T-helper 9 cell (primary cell): ENCODE data around the gene UBTD1.
"Not testable (repeated sequence)": the region's sequence is repeated elsewhere in the genome, so short reads cannot be mapped to it uniquely, and the experiment has no call there.

Source experiments
- DNase-seq: peaks from one replicate; pipeline ENCODE4 v3.0.0-alpha.2; 2020
- total RNA-seq, 2 donors: gene quantifications; one replicate each; lab custom pipeline; 2026; lab: John Stamatoyannopoulos, UW

Gene UBTD1, protein sequence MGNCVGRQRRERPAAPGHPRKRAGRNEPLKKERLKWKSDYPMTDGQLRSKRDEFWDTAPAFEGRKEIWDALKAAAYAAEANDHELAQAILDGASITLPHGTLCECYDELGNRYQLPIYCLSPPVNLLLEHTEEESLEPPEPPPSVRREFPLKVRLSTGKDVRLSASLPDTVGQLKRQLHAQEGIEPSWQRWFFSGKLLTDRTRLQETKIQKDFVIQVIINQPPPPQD
- 1.2 to 2.9 reads per million in 2 donors for total RNA-seq

DNA sequence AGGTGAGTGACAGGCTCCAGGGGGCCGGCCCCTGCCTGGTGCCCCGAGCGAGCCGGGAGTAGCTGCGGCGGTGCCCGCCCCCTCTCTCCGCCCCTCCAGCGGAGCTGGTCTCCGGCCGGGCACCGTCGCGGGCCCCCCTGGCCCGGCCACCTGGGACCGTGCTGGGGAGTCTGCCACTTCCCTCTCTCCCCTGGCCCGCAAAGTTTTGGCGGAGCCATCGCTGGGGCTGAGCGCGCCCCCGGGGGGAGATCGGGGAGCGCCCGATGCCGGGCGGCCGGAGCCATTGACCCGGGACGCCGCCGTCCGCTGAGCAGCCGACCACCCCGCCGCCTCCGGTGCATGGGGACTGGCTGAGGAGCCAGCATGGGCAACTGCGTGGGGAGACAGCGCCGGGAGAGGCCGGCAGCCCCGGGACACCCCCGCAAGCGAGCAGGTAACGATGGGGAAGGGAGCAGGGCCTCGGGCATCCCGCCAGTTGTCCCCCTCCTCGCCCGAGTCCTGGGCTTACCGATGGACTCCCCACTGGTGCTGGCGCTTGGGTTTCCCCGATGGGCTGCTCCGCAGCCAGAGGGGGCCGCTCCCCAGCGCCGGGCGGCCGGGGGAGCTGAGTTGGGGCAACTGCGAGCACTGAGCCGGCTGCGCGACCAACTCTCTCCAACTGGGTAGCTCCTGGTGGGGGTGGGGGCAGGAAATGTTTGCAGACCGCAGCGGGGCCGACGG lies at the start of gene UBTD1:
TSS of gene UBTD1 (plus strand) at position 84 of the 720 bp plus-strand sequence. CDS start at position 364, 280 bp downstream.
- peak; percentile 22 for DNase-seq

DNA sequence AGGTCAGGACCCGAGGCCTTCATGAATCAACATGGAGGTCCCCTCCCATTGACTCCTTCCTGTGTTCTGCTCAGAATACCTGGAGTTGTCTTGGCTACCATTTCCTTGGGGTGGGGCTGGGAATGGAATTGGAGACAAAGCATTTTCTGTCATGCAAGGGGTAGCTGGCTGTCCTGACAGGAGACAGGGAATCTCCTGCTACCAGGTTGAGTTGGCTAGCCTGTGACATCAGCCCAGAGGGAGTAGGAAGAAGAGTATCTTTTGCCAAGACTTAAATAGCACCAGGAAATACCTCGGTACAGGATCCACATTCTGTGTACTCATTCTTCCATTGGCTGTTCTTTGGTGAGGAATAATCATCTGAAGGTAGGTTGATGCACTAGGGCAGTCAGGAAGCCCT lies 47.9 kb upstream of the UBTD1 start:
- no peak for DNase-seq

DNA sequence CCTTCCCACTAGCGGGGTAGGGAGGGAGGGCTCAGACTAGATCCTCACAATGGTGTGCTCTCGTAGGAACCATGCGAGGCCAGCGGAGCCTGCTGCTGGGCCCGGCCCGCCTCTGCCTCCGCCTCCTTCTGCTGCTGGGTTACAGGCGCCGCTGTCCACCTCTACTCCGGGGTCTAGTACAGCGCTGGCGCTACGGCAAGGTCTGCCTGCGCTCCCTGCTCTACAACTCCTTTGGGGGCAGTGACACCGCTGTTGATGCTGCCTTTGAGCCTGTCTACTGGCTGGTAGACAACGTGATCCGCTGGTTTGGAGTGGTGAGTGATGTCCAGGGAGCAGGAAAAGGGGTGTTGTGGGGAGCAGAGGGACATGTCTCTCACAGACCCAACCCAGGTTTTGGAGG lies 47.1 kb upstream of the UBTD1 start:
- DNase-seq, result no peak

DNA sequence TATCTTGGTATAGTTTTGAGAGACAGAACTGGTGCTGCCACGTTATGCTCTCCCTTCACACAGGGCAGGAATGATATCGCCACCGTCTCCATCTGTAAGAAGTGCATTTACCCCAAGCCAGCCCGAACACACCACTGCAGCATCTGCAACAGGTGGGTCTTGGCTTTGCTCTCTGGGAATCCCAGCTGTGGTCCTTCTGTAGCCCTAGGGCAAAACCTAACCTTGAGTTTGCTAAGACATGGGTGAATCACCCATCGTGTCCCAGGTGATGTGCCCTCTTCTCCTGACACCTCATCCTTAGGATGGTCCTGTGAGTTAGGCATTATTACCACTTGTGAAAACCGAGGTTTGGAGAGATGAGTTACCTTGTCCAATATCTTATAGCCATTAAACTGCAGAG lies 46.4 kb upstream of the UBTD1 start:
- DNase-seq, result no peak

- DNase-seq, result no peak
These were observed 44.2 kb upstream of the UBTD1 start for GRCh38 chr10:97454330-97455036.

- DNase-seq, result no peak
These were observed 42.6 kb upstream of the UBTD1 start for GRCh38 chr10:97456034-97456685.

DNA sequence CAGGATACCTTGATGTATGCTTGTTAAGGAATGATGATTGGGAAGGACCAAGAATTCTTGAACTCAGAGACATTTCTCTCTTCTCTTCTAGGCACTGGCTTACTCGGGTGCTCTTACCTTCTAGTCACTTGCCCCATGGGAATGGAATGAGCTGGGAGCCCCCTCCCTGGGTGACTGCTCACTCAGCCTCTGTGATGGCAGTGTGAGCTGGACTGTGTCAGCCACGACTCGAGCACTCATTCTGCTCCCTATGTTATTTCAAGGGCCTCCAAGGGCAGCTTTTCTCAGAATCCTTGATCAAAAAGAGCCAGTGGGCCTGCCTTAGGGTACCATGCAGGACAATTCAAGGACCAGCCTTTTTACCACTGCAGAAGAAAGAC lies 42.0 kb upstream of the UBTD1 start:
- DNase-seq, result no peak

- DNase-seq, result no peak
These were observed 39.6 kb upstream of the UBTD1 start for GRCh38 chr10:97459111-97459510.

- DNase-seq, result no peak
These were observed 38.8 kb upstream of the UBTD1 start for GRCh38 chr10:97459933-97460332.

DNA sequence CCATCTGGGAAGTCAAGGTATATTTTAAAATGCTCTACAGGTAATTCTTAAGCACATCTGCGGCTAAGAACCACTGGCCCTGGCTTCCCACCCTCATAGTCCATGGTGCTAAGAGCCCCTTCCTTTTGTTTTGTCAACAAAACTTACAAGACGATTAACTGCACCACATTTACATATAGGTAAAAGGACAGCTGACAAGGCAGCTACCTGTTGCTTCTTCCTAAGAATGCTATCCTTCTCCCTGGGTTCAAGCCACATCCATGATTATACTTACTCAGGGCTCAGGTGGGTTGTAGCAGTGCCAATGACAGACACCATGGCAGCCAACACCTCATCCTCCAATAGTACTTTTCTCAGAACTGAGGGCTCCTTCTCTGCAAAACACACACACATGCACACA lies 36.4 kb upstream of the UBTD1 start:
- no peak for DNase-seq

DNA sequence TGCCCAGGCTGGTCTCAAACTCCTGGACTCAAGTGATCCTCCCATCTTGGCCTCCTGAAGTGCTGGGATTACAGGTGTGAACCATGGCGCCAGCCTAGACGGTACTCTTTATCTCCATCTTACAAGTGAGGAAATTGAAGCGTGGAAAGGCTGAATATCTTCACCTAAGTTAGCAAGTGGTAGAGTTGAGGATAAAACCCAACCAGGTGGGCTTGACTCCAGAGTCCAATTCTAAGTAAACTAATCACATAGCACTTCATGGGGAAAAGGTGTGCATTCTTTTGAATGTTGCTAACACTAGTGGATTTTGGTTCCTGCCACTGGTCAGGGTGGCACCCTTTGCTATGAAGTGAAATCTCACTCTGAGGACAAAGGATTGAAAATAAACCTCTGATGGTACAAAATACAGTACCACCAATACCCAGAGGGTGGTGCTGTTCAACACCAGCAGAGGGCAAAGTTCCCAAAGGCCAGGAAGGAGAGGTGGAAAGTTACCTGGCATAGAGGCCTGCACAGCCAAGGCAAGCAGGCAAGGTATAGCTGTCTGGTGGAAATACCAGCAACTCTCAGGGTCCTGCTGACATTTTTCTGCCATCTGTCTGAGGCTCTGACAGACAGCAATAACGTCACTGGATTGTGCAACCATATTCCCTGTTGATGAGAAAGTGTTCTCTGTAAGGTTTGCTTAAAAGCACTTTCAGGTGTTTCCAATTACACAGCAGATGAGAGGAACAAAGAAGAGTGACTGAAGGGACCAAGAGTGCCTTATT lies 35.2 kb upstream of the UBTD1 start:
- no peak for DNase-seq

- DNase-seq, result no peak
These were observed 34.5 kb upstream of the UBTD1 start for GRCh38 chr10:97464226-97464625.

DNA sequence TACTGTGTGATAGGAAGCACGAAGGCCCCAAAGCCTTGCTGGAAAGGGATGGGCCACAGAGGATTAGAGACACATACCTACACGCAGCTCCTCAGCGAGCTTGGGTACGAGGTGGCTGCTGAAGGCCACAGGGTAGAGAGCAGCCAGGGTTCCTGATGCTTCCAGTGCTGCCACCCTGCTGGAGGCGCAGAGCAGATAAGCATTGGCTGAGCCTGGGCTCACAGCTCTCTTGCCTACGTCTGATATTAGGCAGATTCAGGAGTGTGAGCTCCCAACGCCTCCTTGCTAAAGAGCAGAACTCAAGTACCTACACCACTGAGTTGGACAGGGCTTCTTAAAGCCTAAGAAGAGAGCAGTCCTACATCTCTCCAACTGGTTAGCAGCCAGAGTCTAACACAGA lies 32.7 kb upstream of the UBTD1 start:
- DNase-seq, result no peak

DNA sequence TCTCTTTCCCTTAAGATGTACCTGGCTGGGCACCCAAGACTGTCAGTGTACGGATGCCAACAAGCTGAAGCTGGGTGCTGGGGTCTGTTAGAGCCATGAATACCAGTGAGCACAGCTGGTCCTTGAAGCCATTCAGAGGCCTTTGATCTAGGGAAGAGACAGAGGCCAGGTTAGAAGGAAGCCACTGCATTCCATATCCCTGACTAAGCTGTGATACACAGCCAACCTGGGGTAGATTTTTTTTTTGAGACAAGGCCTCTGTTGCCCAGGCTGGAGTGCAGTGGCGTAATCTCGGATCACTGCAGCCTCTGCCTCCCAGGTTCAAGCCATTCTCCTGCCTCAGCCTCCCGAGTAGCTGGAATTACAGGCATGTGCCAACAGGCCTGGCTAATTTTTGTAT lies 32.0 kb upstream of the UBTD1 start:
- DNase-seq, result no peak

- DNase-seq, result no peak
These were observed 30.6 kb upstream of the UBTD1 start for GRCh38 chr10:97468162-97468561.

- not testable (repeated sequence) for DNase-seq
These were observed 29.9 kb upstream of the UBTD1 start for GRCh38 chr10:97468781-97469180.

GRCh38 chr10:97474918-97475317 lies 23.8 kb upstream of the UBTD1 start:
- no peak for DNase-seq

- no peak for DNase-seq
These were observed 22.7 kb upstream of the UBTD1 start for GRCh38 chr10:97475936-97476594.

- DNase-seq, result not testable (repeated sequence)
These were observed 19.3 kb upstream of the UBTD1 start for GRCh38 chr10:97479410-97479809.

GRCh38 chr10:97479939-97480338 lies 18.8 kb upstream of the UBTD1 start:
- no peak for DNase-seq

DNA sequence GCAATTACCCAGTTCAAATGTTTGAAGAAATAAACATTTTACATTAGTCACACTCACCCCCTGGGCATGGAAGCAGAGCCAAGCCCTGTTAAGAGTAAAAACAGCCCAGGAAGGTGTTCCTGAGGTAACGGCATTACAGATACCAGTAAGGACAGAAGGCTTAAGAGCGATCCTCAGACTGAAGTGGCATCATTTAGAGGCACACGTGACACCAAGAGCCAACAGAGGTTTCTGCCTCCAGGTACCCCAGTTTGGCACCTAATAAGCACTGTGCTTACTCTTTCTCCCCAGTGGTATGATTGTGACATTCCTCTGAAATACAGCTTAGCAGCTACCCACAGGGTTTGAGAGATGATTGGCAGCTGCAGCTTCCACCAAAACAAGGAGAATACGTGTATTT lies 17.7 kb upstream of the UBTD1 start:
- DNase-seq, result no peak

DNA sequence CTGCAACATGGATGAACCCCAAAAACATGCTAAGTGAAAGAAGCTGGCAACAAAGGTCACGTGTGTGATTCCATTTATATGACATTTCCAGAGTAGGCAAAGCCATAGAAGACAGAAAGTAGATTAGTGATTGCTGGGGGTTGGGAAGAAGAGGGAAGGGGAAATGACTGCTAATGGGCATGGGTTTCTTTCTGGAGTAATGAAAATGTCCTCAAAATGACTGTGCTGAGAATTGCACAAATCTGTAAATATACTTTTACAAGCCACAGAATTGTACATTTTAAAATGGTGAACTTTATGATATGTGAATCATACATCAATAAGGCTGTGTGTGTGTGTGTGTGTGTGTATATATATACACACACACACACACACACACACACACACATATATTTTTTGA lies 16.3 kb upstream of the UBTD1 start:
- DNase-seq, result no peak
